GM23338 (cell line): ENCODE results near the gene PDCD2L.

Experiments used
- EZH2 ChIP-seq: fragments of 200-600 bp; sonication (generic); IDR thresholded peaks from one replicate; pipeline ENCODE4 v1.8.0; 2017; ENCODE audit warnings: antibody characterized with exemption, mild to moderate bottlenecking, low read depth; ENCODE audit not compliant: unreplicated experiment
- EZH2phosphoT487 ChIP-seq: fragments of 200-600 bp; sonication (generic); IDR thresholded peaks from one replicate; pipeline ENCODE4 v1.8.1; 2018; ENCODE audit warnings: antibody characterized with exemption; ENCODE audit not compliant: unreplicated experiment
- JUNB ChIP-seq: IDR thresholded peaks from one replicate; pipeline ENCODE4 v1.6.1; 2016; ENCODE audit warnings: antibody characterized with exemption; ENCODE audit not compliant: unreplicated experiment
- POLR2AphosphoS5 ChIP-seq: IDR thresholded peaks from 2 replicates; pipeline ENCODE4 v1.6.1; 2016; ENCODE audit warnings: antibody characterized with exemption, low read depth
- TF ChIP-seq, protein P1 (sequence below), 2 experiments: fragments of 200-600 bp in 1 of 2; sonication (generic) in 1 of 2; conservative IDR thresholded peaks; 2 replicates each; pipeline versions ENCODE4 v1.5.1 to v1.6.1; 2016 to 2017; ENCODE audit warnings: antibody characterized with exemption in 2 of 2, low read depth in 2 of 2, mild to moderate bottlenecking in 2 of 2, moderate library complexity in 1 of 2
- TF ChIP-seq, protein P2 (sequence below): IDR thresholded peaks from 2 replicates; pipeline ENCODE4 v1.6.1; 2016; ENCODE audit warnings: antibody characterized with exemption

DNA sequence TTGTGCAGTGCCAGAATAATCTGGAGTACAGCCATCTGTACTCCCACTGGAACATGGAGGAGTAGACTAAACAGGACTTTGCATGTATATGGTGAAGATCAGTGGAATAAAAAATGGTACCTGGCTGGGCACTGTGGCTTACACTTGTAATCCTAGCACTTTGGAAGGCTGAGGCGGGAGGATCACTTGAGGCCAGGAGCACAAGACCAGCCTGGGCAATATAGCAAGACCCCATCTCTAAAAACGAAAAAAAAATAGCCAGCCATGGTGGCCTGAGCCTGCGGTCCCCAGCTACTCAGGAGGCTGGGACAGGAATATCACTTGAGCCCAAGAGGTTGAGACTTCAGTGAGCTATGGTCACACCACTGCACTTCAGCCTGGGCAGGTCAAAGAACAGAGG, 44.0 kb downstream of the PDCD2L start:
- TF ChIP-seq POLR2AphosphoS5 (no peak), EZH2phosphoT487 (no peak), JUNB (no peak), EZH2 (no peak)
- TF ChIP-seq, protein P1, sequence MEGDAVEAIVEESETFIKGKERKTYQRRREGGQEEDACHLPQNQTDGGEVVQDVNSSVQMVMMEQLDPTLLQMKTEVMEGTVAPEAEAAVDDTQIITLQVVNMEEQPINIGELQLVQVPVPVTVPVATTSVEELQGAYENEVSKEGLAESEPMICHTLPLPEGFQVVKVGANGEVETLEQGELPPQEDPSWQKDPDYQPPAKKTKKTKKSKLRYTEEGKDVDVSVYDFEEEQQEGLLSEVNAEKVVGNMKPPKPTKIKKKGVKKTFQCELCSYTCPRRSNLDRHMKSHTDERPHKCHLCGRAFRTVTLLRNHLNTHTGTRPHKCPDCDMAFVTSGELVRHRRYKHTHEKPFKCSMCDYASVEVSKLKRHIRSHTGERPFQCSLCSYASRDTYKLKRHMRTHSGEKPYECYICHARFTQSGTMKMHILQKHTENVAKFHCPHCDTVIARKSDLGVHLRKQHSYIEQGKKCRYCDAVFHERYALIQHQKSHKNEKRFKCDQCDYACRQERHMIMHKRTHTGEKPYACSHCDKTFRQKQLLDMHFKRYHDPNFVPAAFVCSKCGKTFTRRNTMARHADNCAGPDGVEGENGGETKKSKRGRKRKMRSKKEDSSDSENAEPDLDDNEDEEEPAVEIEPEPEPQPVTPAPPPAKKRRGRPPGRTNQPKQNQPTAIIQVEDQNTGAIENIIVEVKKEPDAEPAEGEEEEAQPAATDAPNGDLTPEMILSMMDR (conservative IDR thresholded peaks at IDR 0.05; ENCODE audit: low read depth in 2 of 2), result no peak
- TF ChIP-seq, protein P2, sequence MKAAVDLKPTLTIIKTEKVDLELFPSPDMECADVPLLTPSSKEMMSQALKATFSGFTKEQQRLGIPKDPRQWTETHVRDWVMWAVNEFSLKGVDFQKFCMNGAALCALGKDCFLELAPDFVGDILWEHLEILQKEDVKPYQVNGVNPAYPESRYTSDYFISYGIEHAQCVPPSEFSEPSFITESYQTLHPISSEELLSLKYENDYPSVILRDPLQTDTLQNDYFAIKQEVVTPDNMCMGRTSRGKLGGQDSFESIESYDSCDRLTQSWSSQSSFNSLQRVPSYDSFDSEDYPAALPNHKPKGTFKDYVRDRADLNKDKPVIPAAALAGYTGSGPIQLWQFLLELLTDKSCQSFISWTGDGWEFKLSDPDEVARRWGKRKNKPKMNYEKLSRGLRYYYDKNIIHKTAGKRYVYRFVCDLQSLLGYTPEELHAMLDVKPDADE, result no peak
